Suprapubic skin (tissue), 4 donors: ENCODE measurements around the gene GNB1L. TPM values are rescaled to one million over a fixed set of nuclear protein-coding genes. Genes with fewer than 3 reads are reported as not detected.

ENCODE experiments used
- DNase-seq, 2 donors: peaks; one replicate each; pipeline ENCODE4 v3.0.0-alpha.2; 2019; ENCODE audit warnings: low spot score in 2 of 2
- H3K27ac ChIP-seq: fragments of 200-600 bp; sonication (generic); one replicate; pipeline ENCODE4 v1.5.1; 2019
- H3K27me3 ChIP-seq: fragments of 200-600 bp; sonication (generic); one replicate; pipeline ENCODE4 v1.5.1; 2019
- H3K36me3 ChIP-seq: fragments of 200-600 bp; sonication (generic); one replicate; pipeline ENCODE4 v1.5.1; 2019
- H3K4me1 ChIP-seq: fragments of 200-600 bp; sonication (generic); one replicate; pipeline ENCODE4 v1.5.1; 2019
- H3K4me3 ChIP-seq: fragments of 200-600 bp; sonication (generic); one replicate; pipeline ENCODE4 v1.5.1; 2019; ENCODE audit warnings: mild to moderate bottlenecking
- H3K9me3 ChIP-seq: fragments of 200-600 bp; sonication (generic); one replicate; pipeline ENCODE4 v1.5.1; 2019
- EP300 ChIP-seq: sonication (generic); formaldehyde crosslinking; IDR thresholded peaks from one replicate; pipeline ENCODE4 v1.6.1; 2017; ENCODE audit warnings: antibody characterized with exemption
- POLR2A ChIP-seq, 2 donors: fragments of 450-650 bp; IDR thresholded peaks; one replicate each; pipeline ENCODE4 v1.6.1; 2017; ENCODE audit warnings: antibody characterized with exemption in 2 of 2, mild to moderate bottlenecking in 2 of 2, moderate library complexity in 2 of 2
- POLR2AphosphoS5 ChIP-seq, 3 donors: sonication (generic); formaldehyde crosslinking; IDR thresholded peaks; one replicate each; pipeline ENCODE4 v1.6.1; 2017; ENCODE audit warnings: antibody characterized with exemption in 3 of 3
- WGBS: methylation state at CpG from one replicate; pipeline ENCODE4 v1.1.5; 2018; 5-methylcytosine and 5-hydroxymethylcytosine counted together
- total RNA-seq, 4 donors: library from RNA; depleted of rRNA; stranded (reverse); fragments of >200 nt; gene quantifications; one replicate each; pipeline ENCODE4 v1.1.0, GENCODE V29; 2016
- TF ChIP-seq, protein P1 (sequence below), 2 donors: fragments of 200-600 bp in 1 of 2; fragments of 450-650 bp in 1 of 2; sonication (generic) in 1 of 2; IDR thresholded peaks; one replicate each; pipeline ENCODE4 v1.5.1; 2016 to 2019; ENCODE audit warnings: antibody characterized with exemption in 2 of 2, mild to moderate bottlenecking in 1 of 2, moderate library complexity in 1 of 2

Gene GNB1L
- total RNA-seq, 4 donors from 2014 or later, result 6.3 to 14.6 (median 10.9) TPM

DNA sequence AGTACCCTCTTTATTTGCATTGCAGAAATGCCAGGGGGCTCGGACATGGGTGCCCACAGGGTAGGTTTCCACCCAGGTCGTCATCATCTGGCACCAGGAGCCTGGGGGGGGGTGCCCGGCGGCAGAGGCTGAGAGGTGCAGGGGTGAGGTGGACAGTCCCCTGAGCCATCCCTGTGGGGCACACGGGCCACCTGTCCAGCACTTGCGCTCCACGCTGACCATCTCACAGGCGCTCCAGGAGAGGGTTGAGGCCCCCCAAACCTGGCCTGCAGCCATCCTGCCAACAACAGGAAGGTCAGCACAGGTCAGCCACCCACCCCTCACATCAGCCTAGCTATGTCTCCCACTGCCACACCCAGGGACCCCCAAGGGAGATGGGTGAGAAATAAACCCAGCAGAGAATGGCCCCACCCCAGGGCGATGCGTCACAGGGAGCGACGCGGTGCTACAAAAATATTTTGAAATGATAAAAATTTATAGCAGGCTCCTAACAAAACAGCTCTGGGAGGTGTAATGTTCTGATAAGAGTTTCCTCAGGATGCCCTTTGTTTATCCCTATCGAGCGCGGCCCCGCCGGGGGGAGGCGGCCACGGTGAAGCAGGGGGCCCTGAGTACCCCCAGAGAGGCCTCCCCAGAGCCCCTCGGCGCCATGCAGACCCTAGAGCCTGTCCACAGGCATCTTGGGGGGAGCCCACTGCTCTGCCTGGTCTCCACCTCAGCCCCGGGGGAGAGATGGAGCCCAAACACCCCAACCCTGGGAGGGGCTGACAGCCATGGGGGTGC is 21.0 kb upstream of the GNB1L start:
- 61% methylated on average over 16 of the region's 23 CpGs for WGBS
- Histone ChIP-seq H3K9me3 (no peaks in the 10 kb centered on the region), H3K4me1 (peaks cover 42% of the 10 kb centered on the region), H3K27me3 (no peaks in the 10 kb centered on the region), H3K4me3 (no peak overlapping the region), H3K27ac (no peak overlapping the region), H3K36me3 (no peaks in the 10 kb centered on the region)
- DNase-seq, result peak; percentile 63 to 71
- TF ChIP-seq POLR2A (IDR thresholded peaks at IDR 0.05), result no peak
- no peak for TF ChIP-seq EP300
- no peak for TF ChIP-seq POLR2AphosphoS5 (IDR thresholded peaks at IDR 0.05)
- TF ChIP-seq, protein P1, sequence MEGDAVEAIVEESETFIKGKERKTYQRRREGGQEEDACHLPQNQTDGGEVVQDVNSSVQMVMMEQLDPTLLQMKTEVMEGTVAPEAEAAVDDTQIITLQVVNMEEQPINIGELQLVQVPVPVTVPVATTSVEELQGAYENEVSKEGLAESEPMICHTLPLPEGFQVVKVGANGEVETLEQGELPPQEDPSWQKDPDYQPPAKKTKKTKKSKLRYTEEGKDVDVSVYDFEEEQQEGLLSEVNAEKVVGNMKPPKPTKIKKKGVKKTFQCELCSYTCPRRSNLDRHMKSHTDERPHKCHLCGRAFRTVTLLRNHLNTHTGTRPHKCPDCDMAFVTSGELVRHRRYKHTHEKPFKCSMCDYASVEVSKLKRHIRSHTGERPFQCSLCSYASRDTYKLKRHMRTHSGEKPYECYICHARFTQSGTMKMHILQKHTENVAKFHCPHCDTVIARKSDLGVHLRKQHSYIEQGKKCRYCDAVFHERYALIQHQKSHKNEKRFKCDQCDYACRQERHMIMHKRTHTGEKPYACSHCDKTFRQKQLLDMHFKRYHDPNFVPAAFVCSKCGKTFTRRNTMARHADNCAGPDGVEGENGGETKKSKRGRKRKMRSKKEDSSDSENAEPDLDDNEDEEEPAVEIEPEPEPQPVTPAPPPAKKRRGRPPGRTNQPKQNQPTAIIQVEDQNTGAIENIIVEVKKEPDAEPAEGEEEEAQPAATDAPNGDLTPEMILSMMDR (IDR thresholded peaks at IDR 0.05), result no peak

DNA sequence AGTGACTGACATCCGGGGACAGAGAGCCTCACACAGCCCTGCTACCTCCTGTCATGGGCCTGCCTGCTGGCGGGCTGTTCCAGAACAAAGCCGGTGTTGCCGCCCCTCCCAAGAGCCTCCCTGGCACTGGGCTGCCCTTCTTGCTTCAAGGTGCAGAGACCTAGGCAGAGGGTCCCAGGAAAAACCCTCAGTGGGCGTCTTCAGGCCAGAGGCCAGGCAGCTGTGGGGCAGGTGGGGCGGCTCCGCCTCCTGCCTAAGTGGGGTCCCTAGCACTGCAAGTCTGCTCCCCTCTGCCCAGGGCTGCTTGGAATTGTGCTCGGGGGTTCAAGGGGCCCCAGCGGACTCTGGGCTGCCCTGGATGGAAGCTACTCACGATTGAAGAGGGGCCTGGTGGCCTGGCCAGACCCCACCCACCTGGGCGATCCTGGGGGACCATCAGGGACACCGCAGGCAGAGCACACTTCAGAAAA is 20.4 kb upstream of the GNB1L start:
- H3K9me3 ChIP-seq, result no peaks in the 10 kb centered on the region
- H3K4me3 ChIP-seq, result no peak overlapping the region
- no CpG with 5 or more reads among the region's 12 CpGs for WGBS
- peak; percentile 56 to 75 for DNase-seq
- peak overlapping the region; percentile 36 for H3K27ac ChIP-seq
- no peaks in the 10 kb centered on the region for H3K27me3 ChIP-seq
- peaks cover 37% of the 10 kb centered on the region for H3K4me1 ChIP-seq
- no peaks in the 10 kb centered on the region for H3K36me3 ChIP-seq
- TF ChIP-seq EP300, result no peak
- TF ChIP-seq, protein P1 (IDR thresholded peaks at IDR 0.05), result no peak
- TF ChIP-seq POLR2AphosphoS5 (IDR thresholded peaks at IDR 0.05), result no peak
- TF ChIP-seq POLR2A (IDR thresholded peaks at IDR 0.05), result no peak

DNA sequence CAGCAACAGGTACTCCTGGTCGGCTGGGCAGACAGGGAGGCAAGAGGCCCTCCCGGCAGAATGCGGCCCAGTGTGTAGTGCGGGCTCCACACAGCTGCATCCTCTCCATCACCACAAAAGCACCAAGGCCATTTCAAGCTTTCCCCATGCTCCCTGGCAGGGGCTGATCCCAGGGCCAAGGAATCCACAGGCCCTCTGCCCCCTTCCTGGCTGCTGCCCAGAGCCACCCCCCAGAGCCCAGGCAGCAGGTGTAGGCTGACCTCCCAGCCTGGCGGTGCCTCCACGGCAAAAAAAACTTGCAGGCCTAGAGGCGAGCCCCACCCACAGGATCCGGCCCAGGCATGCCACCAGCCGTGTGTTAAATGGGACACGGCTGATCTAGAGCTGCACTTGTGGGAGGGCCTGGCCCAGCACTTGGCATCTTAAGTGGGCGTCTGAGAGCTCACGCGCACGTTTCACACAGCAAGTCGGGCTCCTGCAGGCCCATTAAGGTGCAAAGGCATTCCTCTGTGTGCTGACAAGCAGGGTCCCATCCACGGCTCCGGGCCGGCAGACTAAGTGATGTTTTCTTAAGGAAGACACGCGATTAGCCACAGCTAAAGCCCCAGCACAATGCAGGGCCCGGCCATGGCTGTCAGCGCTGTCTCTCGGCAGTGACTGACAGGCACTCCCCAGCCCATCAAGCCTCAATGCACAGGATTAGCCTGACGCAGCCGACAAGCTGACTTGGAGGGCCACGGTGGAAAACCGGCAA is 19.8 kb upstream of the GNB1L start:
- WGBS, result 16% methylated on average over 9 of the region's 27 CpGs
- H3K9me3 ChIP-seq, result no peaks in the 10 kb centered on the region
- TF ChIP-seq EP300 (no peak), POLR2A (IDR thresholded peaks at IDR 0.05) (no peak), POLR2AphosphoS5 (IDR thresholded peaks at IDR 0.05) (no peak)
- TF ChIP-seq, protein P1 (IDR thresholded peaks at IDR 0.05), result no peak
- peak overlapping the region; percentile 36 for H3K27ac ChIP-seq
- H3K36me3 ChIP-seq, result no peaks in the 10 kb centered on the region
- H3K4me1 ChIP-seq, result peaks cover 41% of the 10 kb centered on the region
- DNase-seq, result peak; percentile 67 to 80
- no peak overlapping the region for H3K4me3 ChIP-seq
- no peaks in the 10 kb centered on the region for H3K27me3 ChIP-seq

DNA sequence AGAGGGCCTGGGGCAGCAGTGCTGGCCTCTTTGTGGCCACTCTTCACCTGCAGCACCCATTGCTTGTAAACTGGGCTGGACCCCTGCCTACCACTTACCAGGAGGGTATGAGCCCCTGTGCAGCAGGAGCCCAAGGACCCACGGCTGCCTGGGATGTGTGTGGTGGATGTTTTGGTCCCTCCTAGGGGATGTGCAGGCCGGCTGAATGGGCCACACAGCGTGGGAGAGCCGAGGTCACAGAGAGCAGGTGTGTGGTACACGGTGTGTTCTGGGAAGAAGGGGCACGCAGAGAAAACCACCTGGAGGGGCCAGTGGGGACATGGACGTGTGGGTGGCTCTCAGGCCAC is 19.3 kb upstream of the GNB1L start:
- Histone ChIP-seq H3K9me3 (no peaks in the 10 kb centered on the region), H3K4me3 (no peak overlapping the region), H3K27ac (no peak overlapping the region), H3K27me3 (no peaks in the 10 kb centered on the region), H3K4me1 (peaks cover 47% of the 10 kb centered on the region), H3K36me3 (no peaks in the 10 kb centered on the region)
- WGBS, result 60% methylated on average over 7 of the region's 7 CpGs
- TF ChIP-seq, protein P1 (IDR thresholded peaks at IDR 0.05), result no peak
- TF ChIP-seq POLR2A (IDR thresholded peaks at IDR 0.05) (no peak), POLR2AphosphoS5 (IDR thresholded peaks at IDR 0.05) (no peak)
- DNase-seq, result peak; percentile 55 to 61
